ENCODE data around the gene RAP1A. TPM values are rescaled to one million over a fixed set of nuclear protein-coding genes. Genes with fewer than 3 reads are reported as not detected.

The RAP1A gene
- total and polyA plus RNA-seq, 4 donors: 14.2 to 31.4 (median 25.8) TPM

- Histone ChIP-seq H3K4me1 (ENCODE audit: control insufficient read depth in 4 of 4, insufficient read depth in 4 of 4, low read length in 3 of 4) (peaks cover 0 to 7% (median under 1%) of the 10 kb centered on the region in 4 donors), H3K27me3 (ENCODE audit: control insufficient read depth in 4 of 4, insufficient read depth in 4 of 4, low read length in 3 of 4) (no peaks in the 10 kb centered on the region), H3K27ac (ENCODE audit: low read depth in 1 of 2, low read length in 2 of 2) (no peak overlapping the region), H3K36me3 (ENCODE audit: control insufficient read depth in 4 of 4, insufficient read depth in 3 of 4, low read depth in 1 of 4, low read length in 3 of 4) (no peaks in the 10 kb centered on the region), H3K4me3 (ENCODE audit: low read depth in 1 of 3, low read length in 3 of 3) (no peak overlapping the region), H3K9ac (ENCODE audit: low read depth in 1 of 2, low read length in 2 of 2) (no peak overlapping the region), H3K9me3 (ENCODE audit: control insufficient read depth in 4 of 4, low read length in 3 of 4) (no peaks in the 10 kb centered on the region)
- TF ChIP-seq RAD21 (IDR thresholded peaks at IDR 0.05): no peak
- TF ChIP-seq EGR1 (IDR thresholded peaks at IDR 0.05; ENCODE audit: low read depth in 2 of 2): no peak
- no peak for TF ChIP-seq FOXA2 (IDR thresholded peaks at IDR 0.05)
- DNase-seq (ENCODE audit: low spot score): no peak
- 87% methylated on average over 10 of the region's 10 CpGs for WGBS
Observed at GRCh38 chr1:111599781-111600693, 19.6 kb upstream of the RAP1A start.

- WGBS: 79% methylated on average over 6 of the region's 6 CpGs
- TF ChIP-seq MAX (IDR thresholded peaks at IDR 0.05): no peak
- TF ChIP-seq ZBTB33 (IDR thresholded peaks at IDR 0.05): no peak
- no peak for TF ChIP-seq GABPA (IDR thresholded peaks at IDR 0.05 in 1 of 2, conservative IDR thresholded peaks at IDR 0.05 in 1 of 2)
- TF ChIP-seq ATF3 (IDR thresholded peaks at IDR 0.05): no peak
- no peak for TF ChIP-seq HNF4G (IDR thresholded peaks at IDR 0.05)
- TF ChIP-seq JUND (IDR thresholded peaks at IDR 0.05): no peak
- no peak for TF ChIP-seq NR2F2 (IDR thresholded peaks at IDR 0.05)
- no peak for TF ChIP-seq YY1 (IDR thresholded peaks at IDR 0.05)
- no peak for TF ChIP-seq EGR1 (IDR thresholded peaks at IDR 0.05; ENCODE audit: low read depth in 2 of 2)
- no peak for TF ChIP-seq REST (IDR thresholded peaks at IDR 0.05)
- no peak for TF ChIP-seq SP1 (IDR thresholded peaks at IDR 0.05)
- no peak for TF ChIP-seq HNF4A (conservative IDR thresholded peaks at IDR 0.05)
- TF ChIP-seq FOXA1 (IDR thresholded peaks at IDR 0.05): no peak
- TF ChIP-seq RXRA (IDR thresholded peaks at IDR 0.05): no peak
- no peak for TF ChIP-seq RAD21 (IDR thresholded peaks at IDR 0.05)
- TF ChIP-seq CTCF (IDR thresholded peaks at IDR 0.05; ENCODE audit: low read depth, low read length, missing input control): no peak
- TF ChIP-seq FOXA2 (IDR thresholded peaks at IDR 0.05): no peak
- no peak for TF ChIP-seq TAF1 (conservative IDR thresholded peaks at IDR 0.05)
- H3K36me3 ChIP-seq (ENCODE audit: control insufficient read depth in 4 of 4, insufficient read depth in 3 of 4, low read depth in 1 of 4, low read length in 3 of 4): no peaks in the 10 kb centered on the region
- DNase-seq (ENCODE audit: low spot score): no peak
- no peak overlapping the region for H3K27ac ChIP-seq (ENCODE audit: low read depth in 1 of 2, low read length in 2 of 2)
- peaks cover 0 to 4% (median under 1%) of the 10 kb centered on the region in 4 donors for H3K4me1 ChIP-seq (ENCODE audit: control insufficient read depth in 4 of 4, insufficient read depth in 4 of 4, low read length in 3 of 4)
- no peaks in the 10 kb centered on the region for H3K27me3 ChIP-seq (ENCODE audit: control insufficient read depth in 4 of 4, insufficient read depth in 4 of 4, low read length in 3 of 4)
- no peak overlapping the region for H3K4me3 ChIP-seq (ENCODE audit: low read depth in 1 of 3, low read length in 3 of 3)
- H3K9ac ChIP-seq (ENCODE audit: low read depth in 1 of 2, low read length in 2 of 2): no peak overlapping the region
- no peaks in the 10 kb centered on the region for H3K9me3 ChIP-seq (ENCODE audit: control insufficient read depth in 4 of 4, low read length in 3 of 4)
Observed at GRCh38 chr1:111600886-111601386, 18.7 kb upstream of the RAP1A start.

All from liver (tissue), 9 donors.